DMS 273 treated with DMSO at 0.1 percent for 48 hours (cell line): ENCODE data around the gene LRP8.
"Not testable (repeated sequence)": the region's sequence is repeated elsewhere in the genome, so short reads cannot be mapped to it uniquely, and the experiment has no call there.

Experiments used
- DNase-seq: peaks from one replicate; lab custom pipeline; 2025; lab: John Stamatoyannopoulos, UW

LRP8 gene

GRCh38 chr1:53214376-53214940, 113.4 kb downstream of the LRP8 start:
- DNase-seq, result no peak

- no peak for DNase-seq
These were observed 116.9 kb downstream of the LRP8 start for GRCh38 chr1:53210954-53211353.

- DNase-seq, result no peak
These were observed 117.5 kb downstream of the LRP8 start for GRCh38 chr1:53210352-53210751.

- DNase-seq, result no peak
These were observed 120.1 kb downstream of the LRP8 start for GRCh38 chr1:53207726-53208125.

- DNase-seq, result no peak
These were observed 121.0 kb downstream of the LRP8 start for GRCh38 chr1:53206735-53207379.

GRCh38 chr1:53206083-53206685, 121.7 kb downstream of the LRP8 start:
- DNase-seq, result not testable (repeated sequence)

GRCh38 chr1:53205496-53205895, 122.4 kb downstream of the LRP8 start:
- not testable (repeated sequence) for DNase-seq

GRCh38 chr1:53203466-53203865, 124.4 kb downstream of the LRP8 start:
- no peak for DNase-seq

GRCh38 chr1:53198241-53198651, 129.6 kb downstream of the LRP8 start:
- peak; percentile 20 for DNase-seq

GRCh38 chr1:53197291-53198200, 130.3 kb downstream of the LRP8 start:
- no peak for DNase-seq

- peak; percentile 71 for DNase-seq
These were observed 131.2 kb downstream of the LRP8 start, which contains the start of gene CPT2 for GRCh38 chr1:53196485-53197290. Gene CPT2, plus strand, starts transcription at chr1:53196824. Its CDS starts 120 bp downstream, at chr1:53196944.

- DNase-seq, result no peak
These were observed 131.8 kb downstream of the LRP8 start for GRCh38 chr1:53196017-53196484.

- no peak for DNase-seq
These were observed 132.4 kb downstream of the LRP8 start for GRCh38 chr1:53195246-53196016.
